ENCODE data around the gene PLEKHA1.

- TF ChIP-seq CTCF (IDR thresholded peaks at IDR 0.05) (no peak), ZFX (IDR thresholded peaks at IDR 0.05; ENCODE audit: borderline replicate concordance) (no peak)
These were observed 97.1 kb downstream of the PLEKHA1 start for GRCh38 chr10:122471531-122472177.
